ENCODE measurements around the gene RNF207. TPM values are rescaled to one million over a fixed set of nuclear protein-coding genes. Genes with fewer than 3 reads are reported as not detected.

Gene RNF207
- total RNA-seq, 2 donors from 2014 or later = 45.7 to 47.4 TPM

GRCh38 chr1:6185635-6186382 lies 20.1 kb upstream of the RNF207 start:
- H3K9me3 ChIP-seq = no peaks in the 10 kb centered on the region
- peak in 2 of 4 experiments; percentile 30 to 33 for TF ChIP-seq CTCF (IDR thresholded peaks at IDR 0.05)
- no peak for TF ChIP-seq POLR2AphosphoS5 (IDR thresholded peaks at IDR 0.05)
- peaks cover 0 to 4% of the 10 kb centered on the region in 2 donors for H3K36me3 ChIP-seq
- 63% methylated on average over 10 of the region's 10 CpGs for WGBS
- H3K4me3 ChIP-seq = no peak overlapping the region
- no peaks in the 10 kb centered on the region for H3K27me3 ChIP-seq (replicated peaks; ENCODE audit: insufficient read depth)
- intact Hi-C loops (cut with DNase I) = no loop called here
- no peak for DNase-seq (ENCODE audit: low spot score)
- H3K27ac ChIP-seq = no peak overlapping the region
- H3K4me1 ChIP-seq (replicated peaks) = no peaks in the 10 kb centered on the region

DNA sequence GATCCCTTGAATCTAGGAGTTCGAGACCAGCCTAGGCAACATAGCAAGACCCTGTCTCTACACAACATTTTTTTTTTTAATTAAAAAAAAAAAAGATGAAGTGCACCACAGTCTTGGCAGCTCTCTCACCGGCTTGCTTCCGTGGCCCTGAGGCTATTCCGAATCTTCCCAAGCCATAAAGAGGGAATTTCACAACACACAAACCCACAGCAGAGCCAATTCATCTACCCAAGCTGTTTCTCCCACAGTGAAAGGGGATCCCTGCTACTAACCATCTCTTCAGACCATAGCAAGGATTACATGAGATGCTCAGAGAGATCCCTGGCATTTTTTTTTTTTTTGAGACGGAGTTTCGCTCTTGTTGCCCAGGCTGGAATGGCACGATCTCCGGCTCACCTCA lies 17.5 kb upstream of the RNF207 start:
- intact Hi-C loops (cut with DNase I) = no loop called here
- 77% methylated on average over 8 of the region's 8 CpGs for WGBS
- Histone ChIP-seq H3K27me3 (replicated peaks; ENCODE audit: insufficient read depth) (no peaks in the 10 kb centered on the region), H3K4me1 (replicated peaks) (no peaks in the 10 kb centered on the region), H3K4me3 (no peak overlapping the region), H3K27ac (no peak overlapping the region), H3K36me3 (peaks cover 5 to 8% of the 10 kb centered on the region in 2 donors), H3K9me3 (no peaks in the 10 kb centered on the region)
- DNase-seq (ENCODE audit: low spot score) = no peak
- TF ChIP-seq POLR2A (IDR thresholded peaks at IDR 0.05) = no peak
- no peak for TF ChIP-seq CTCF (IDR thresholded peaks at IDR 0.05)
- no peak for TF ChIP-seq POLR2AphosphoS5 (IDR thresholded peaks at IDR 0.05)

DNA sequence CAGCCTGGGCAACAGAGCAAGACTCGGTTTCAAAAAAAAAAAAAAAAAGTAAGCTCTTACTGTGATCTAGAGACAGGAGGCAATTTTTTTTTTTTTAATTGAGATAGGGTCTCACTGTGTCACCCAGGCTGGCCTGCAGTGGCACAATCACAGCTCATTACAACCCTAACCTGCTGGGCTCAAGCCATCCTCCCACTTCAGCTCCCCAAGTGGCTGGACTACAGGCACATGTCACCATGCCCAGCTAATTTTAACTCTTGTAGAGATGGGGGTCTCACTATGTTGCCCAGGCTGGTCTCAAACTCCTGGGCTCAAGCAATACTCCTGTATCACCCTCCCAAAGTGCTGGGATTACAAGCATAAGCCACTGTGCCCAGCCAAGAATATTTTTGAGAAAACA lies 14.0 kb upstream of the RNF207 start:
- no peaks in the 10 kb centered on the region for H3K9me3 ChIP-seq
- intact Hi-C loops (cut with DNase I) = no loop called here
- no peak overlapping the region for H3K4me3 ChIP-seq
- 94% methylated on average over 1 of the region's 1 CpG for WGBS
- H3K27me3 ChIP-seq (replicated peaks; ENCODE audit: insufficient read depth) = no peaks in the 10 kb centered on the region
- H3K27ac ChIP-seq = no peak overlapping the region
- H3K4me1 ChIP-seq (replicated peaks) = no peaks in the 10 kb centered on the region
- H3K36me3 ChIP-seq = peaks cover 5 to 20% of the 10 kb centered on the region in 2 donors
- no peak for DNase-seq (ENCODE audit: low spot score)
- TF ChIP-seq POLR2AphosphoS5 (IDR thresholded peaks at IDR 0.05) (no peak), POLR2A (IDR thresholded peaks at IDR 0.05) (no peak), CTCF (IDR thresholded peaks at IDR 0.05) (no peak)

DNA sequence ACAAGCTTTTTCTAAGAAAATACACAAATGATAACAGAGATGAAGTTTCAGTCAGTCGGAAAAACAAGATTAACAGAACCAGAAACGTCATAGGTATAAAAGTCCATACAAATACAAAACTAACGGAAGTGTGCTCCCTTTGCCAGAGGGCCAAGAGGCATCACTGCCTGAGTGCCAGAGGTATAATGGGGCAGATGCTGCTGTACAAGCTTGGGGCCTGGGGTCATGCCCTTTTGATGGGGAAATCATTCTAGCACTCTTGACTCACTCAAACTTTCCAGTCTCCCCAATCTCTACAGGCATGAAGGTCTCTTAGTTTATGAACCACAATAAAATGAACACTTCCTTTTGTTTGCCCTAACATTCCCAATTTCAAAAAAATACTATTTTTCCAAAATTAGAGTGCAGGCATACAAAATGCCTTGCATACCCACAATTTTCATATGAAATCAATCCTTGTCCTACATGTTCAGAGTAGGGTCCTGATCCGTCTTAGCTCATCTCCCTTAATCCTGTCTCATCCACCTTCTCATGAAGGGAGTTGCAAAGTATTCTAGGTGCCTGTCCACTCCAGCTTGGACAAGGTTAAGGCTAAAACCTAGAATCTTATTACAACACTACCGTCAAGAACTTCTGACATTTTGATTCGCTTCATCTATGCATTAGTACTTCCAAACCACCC lies 8.0 kb upstream of the RNF207 start:
- intact Hi-C loops (cut with DNase I) = no loop called here
- no peak for DNase-seq (ENCODE audit: low spot score)
- 62% methylated on average over 6 of the region's 6 CpGs for WGBS
- Histone ChIP-seq H3K36me3 (peaks cover 0 to 14% of the 10 kb centered on the region in 2 donors), H3K9me3 (no peaks in the 10 kb centered on the region), H3K27me3 (replicated peaks; ENCODE audit: insufficient read depth) (no peaks in the 10 kb centered on the region), H3K4me3 (peak overlapping the region; percentile 97 to 98), H3K27ac (no peak overlapping the region), H3K4me1 (replicated peaks) (peaks cover 4% of the 10 kb centered on the region)
- TF ChIP-seq CTCF (IDR thresholded peaks at IDR 0.05) = no peak
- TF ChIP-seq POLR2A (IDR thresholded peaks at IDR 0.05) = no peak
- no peak for TF ChIP-seq POLR2AphosphoS5 (IDR thresholded peaks at IDR 0.05)
